Renal cortical epithelial cell (primary cell): ENCODE data around the gene SLC22A17. TPM values are rescaled to one million over a fixed set of nuclear protein-coding genes. Genes with fewer than 3 reads are reported as not detected.

Experiments
- DNase-seq: peaks from one replicate; pipeline ENCODE4 v3.0.0-alpha.2; 2011; ENCODE audit warnings: low read depth
- total RNA-seq: library from RNA; depleted of rRNA; stranded (reverse); fragments of >200 nt; gene quantifications from 2 replicates; pipeline ENCODE4 v1.2.3, GENCODE V29; 2014

Gene SLC22A17
- total RNA-seq, 1 donor from 2014 or later: 33.0 TPM

GRCh38 chr14:23307687-23308644 is 44.7 kb downstream of the SLC22A17 start:
- DNase-seq: no peak

DNA sequence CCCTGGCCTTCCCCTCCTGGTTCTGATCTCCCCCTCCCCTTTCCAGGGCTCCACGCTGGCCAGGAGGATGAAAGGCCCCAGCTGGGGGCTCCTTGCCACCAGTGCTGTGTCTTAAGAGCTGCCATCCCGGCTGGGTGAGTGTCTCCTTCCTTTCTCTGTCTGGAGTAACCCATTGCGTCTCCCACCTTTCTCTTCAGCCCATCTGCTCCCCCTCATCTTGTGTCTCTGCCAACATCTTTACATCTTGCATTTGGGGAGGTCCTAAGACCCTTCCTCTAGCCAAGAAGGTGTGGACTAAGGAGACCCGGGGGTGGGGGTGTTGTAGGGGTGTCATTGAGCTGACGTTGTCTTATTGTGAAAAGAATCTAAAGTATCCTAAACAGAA is 45.5 kb downstream of the SLC22A17 start:
- no peak for DNase-seq

GRCh38 chr14:23306412-23307145 is 46.1 kb downstream of the SLC22A17 start, which contains the start of gene BCL2L2:
TSS of gene BCL2L2 (plus strand) at chr14:23306833. CDS start at chr14:23307768, 935 bp downstream.
- DNase-seq: peak; percentile 72

DNA sequence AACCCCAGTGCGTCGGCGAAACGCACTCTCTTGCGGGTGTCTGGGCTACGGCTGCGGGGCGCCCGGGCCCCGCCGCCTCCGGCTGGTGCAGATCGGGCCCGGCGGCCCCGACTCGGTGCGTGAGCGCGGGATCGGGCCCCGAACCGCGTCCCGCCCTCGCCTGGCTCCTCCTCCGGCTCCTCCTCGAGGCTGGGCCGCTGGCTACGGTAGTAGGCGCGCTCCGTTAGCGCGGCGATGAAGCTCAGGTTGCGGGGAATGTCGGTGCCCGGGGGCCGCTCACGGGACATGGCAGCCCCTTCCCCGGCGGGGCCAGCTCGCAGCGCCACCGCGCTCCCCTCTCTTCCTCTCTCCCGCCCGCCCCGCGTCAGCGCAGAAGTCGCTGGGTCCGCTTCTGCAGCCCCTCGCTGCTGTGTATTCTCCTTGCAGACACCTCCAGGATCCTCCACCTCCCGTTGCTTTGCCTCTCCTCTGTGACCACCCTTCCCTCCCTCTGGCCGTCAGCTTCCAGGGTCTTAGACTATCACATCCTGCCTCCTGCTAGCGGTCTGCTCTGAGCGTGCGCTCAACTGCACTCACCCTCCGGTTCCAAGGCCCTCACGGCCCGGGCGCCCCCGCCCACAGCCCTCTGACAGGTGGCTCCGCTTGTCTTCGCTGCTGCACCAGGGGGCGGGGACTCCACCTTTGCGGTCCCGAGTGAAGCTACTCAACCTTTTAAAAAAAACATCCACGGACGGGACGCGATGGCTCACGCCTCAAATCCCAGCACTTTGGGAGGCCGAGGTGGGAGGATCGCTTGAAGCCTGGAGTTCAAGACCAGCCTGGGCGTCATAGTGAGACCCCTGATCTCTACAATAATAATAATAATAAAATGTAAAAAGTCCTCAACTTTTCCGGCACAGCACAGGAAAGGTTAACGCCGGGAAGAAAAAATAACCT is 50.1 kb downstream of the SLC22A17 start, which contains the start of gene PPP1R3E:
Gene PPP1R3E (minus strand): TSS at position 570 of the 936 bp plus-strand sequence. CDS start 283 bp downstream, at position 287.
- peak; percentile 28 for DNase-seq

DNA sequence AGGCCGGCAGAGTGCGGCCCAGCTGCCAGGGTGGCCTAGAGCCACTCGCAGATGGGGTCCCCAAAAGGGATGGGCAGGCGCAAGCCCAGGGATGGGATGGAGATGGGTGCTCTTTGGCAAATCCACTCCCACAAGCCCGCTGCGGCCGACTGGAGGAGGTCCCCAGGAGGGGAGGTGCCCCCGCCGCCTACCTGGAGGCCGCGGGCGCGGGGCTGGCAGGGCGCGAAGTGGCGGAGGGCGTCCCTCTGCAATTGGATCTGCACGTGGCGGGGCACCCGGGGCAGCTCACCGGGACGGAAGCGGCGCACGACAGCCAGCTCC is 50.8 kb downstream of the SLC22A17 start:
- DNase-seq: no peak

GRCh38 chr14:23301288-23301968 is 51.3 kb downstream of the SLC22A17 start:
- DNase-seq: peak; percentile 91

GRCh38 chr14:23300687-23301223 is 51.9 kb downstream of the SLC22A17 start:
- no peak for DNase-seq

DNA sequence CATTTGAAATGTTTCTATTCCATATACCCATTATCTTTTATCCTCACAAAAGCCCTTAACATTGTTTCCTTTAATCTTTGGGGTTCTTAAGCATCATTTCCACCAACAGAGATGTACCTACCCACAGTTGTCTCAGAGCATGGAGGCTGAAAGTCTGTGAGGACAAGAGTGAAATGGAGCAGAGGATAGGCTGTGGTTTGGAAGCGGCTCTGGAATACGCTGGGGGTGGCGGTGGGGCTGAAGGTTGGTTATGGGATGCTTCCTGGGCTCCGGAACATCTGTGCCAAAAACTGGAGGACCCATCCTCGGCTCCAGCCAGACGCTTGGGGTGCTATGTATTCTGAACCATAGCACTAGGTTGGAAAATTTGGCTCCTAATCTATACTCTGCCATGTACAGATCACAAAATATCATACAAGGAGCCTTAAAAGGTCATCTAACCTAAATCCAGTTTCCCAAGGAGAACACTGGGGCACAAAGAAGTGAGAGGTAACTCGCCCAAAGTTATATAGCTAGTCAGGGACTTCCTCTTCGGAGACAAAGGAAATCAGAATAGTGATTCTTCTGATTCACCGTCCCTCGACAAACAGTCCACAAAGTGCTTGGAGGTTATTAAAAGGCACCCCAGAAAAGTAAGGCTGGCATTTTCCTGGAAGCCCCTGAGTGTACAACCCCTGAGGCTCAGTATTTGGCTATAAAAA is 52.6 kb downstream of the SLC22A17 start:
- no peak for DNase-seq

GRCh38 chr14:23299211-23299957 is 53.3 kb downstream of the SLC22A17 start:
- peak; percentile 82 for DNase-seq

DNA sequence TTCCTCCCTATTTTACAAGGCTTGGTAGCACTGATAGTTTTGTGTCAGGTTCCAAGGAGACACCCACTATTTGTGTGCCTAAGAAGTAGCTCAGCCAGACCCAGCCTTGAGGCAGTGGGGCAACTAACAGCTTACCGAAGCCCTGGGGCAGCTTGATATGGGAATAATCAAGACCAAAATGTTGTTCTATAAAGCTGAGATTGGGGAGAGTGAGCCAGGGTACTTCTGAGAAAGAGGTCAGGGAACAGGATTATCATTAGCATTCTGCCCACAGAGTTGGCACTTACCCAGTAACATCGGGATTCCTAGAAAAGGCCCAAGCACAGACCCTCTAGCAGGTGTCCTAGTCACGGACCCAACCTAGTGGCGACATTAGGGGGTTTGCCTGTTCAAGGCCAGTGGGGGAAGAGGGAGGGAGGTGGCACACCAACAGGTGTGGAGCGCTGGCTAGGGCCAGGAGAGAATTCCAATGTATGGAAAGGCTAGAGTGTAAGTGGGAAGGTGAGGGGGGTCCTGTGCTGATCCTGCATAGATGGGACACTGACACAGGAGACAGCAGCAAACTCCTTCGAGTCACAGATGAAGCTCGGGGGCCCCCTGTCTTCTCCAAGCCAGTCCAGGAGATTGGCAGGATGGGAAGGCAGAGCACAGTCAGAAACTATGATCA is 54.9 kb downstream of the SLC22A17 start:
- no peak for DNase-seq

DNA sequence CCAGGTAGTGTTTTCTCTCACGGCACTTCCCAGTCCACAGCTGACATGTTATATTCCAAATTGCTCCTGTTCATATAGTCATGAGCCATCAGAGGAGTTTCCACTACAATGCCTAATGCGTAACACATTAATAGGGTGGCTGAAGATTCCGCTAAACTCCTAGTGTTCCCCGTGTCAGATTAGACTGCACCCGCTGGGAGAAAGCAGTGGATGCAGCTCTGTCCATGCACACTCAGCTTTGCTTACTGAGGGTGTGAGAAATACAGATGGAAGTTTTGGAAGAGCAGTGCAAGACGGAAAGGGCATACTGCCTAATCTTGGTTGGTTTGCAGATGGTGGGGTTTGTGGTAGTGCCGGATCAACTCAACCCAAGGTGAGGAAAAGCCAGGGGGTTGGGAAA is 55.6 kb downstream of the SLC22A17 start:
- DNase-seq: no peak

Other genes with a start within 250 kb of the SLC22A17 start
- not detected in 2 replicates for gene CIROP, start 247.9 kb downstream of the SLC22A17 start, total RNA-seq
- gene CEBPE, start 233.6 kb downstream of the SLC22A17 start, total RNA-seq: not detected in 2 replicates
- gene SLC7A8, start 169.2 kb downstream of the SLC22A17 start, total RNA-seq: under 0.01 and 1.1 TPM in 2 replicates
- gene RNF212B, start 115.0 kb downstream of the SLC22A17 start, total RNA-seq: 0.35 TPM in 1 of 2 replicates, not detected in the other
- gene HOMEZ, start 66.8 kb downstream of the SLC22A17 start, total RNA-seq: 7.8 and 15.0 TPM in 2 replicates
- 1.9 TPM in 2 replicates for gene PPP1R3E, start 50.0 kb downstream of the SLC22A17 start, total RNA-seq
- 10.2 and 14.7 TPM in 2 replicates for gene BCL2L2, start 46.1 kb downstream of the SLC22A17 start, total RNA-seq
- 60.8 and 80.0 TPM in 2 replicates for gene PABPN1, start 31.4 kb downstream of the SLC22A17 start, total RNA-seq
- 0.17 and 0.50 TPM in 2 replicates for gene EFS, start 12.3 kb upstream of the SLC22A17 start, total RNA-seq
- gene IL25, start 19.9 kb upstream of the SLC22A17 start, total RNA-seq: not detected in 2 replicates
- gene CMTM5, start 24.2 kb upstream of the SLC22A17 start, total RNA-seq: not detected in 2 replicates
- not detected in 2 replicates for gene MYH6, start 55.4 kb upstream of the SLC22A17 start, total RNA-seq
- gene MYH7, start 82.8 kb upstream of the SLC22A17 start, total RNA-seq: under 0.01 TPM in 1 of 2 replicates, not detected in the other
- gene NGDN, start 116.8 kb upstream of the SLC22A17 start, total RNA-seq: 41.5 and 53.0 TPM in 2 replicates
- gene ZFHX2, start 198.9 kb upstream of the SLC22A17 start, total RNA-seq: 0.69 and 1.8 TPM in 2 replicates
- gene THTPA, start 203.4 kb upstream of the SLC22A17 start, total RNA-seq: 3.6 and 13.5 TPM in 2 replicates
- gene AP1G2, start 214.9 kb upstream of the SLC22A17 start, total RNA-seq: 51.2 and 55.9 TPM in 2 replicates
- not detected in 2 replicates for gene JPH4, start 225.9 kb upstream of the SLC22A17 start, total RNA-seq